Common myeloid progenitor, CD34-positive (primary cell): ENCODE data around the gene SPATA2L.

Experiments
- CTCF ChIA-PET: fragments of 350-600 bp; sonication (Branson Sonifier 250); formaldehyde crosslinking; loops from one replicate; lab custom pipeline; 2021; ENCODE audit warnings: antibody characterized with exemption; lab: Charles Lee
- POLR2A ChIA-PET: fragments of 350-600 bp; sonication (Branson Sonifier 250); formaldehyde crosslinking; loops from one replicate; lab custom pipeline; 2021; ENCODE audit warnings: antibody characterized with exemption; lab: Charles Lee
- DNase-seq, 3 donors: peaks; one replicate each; pipeline versions ENCODE4 v3.0.0 to v3.0.0-alpha.2; 2013
- H3K27ac ChIP-seq, 2 experiments: 1 replicate in 1 of 2; 2 replicates in 1 of 2; pipeline ENCODE4 v1.7.0; 2013; ENCODE audit warnings: inconsistent platforms in 2 of 2, low read length in 2 of 2, mild to moderate bottlenecking in 2 of 2, low read depth in 1 of 2, moderate library complexity in 1 of 2; ENCODE audit not compliant: severe bottlenecking in 2 of 2, insufficient read depth in 1 of 2, poor library complexity in 1 of 2
- H3K27me3 ChIP-seq, 5 experiments: replicated peaks in 2 of 5; 1 replicate in 3 of 5; 2 replicates in 2 of 5; pipeline versions ENCODE4 v1.6.1 to v1.7.0; 2013; ENCODE audit warnings: low read length in 4 of 5, mild to moderate bottlenecking in 2 of 5, moderate library complexity in 2 of 5, inconsistent platforms in 1 of 5; ENCODE audit not compliant: insufficient read depth in 5 of 5, control insufficient read depth in 4 of 5
- H3K36me3 ChIP-seq, 4 experiments: 1 replicate in 2 of 4; 2 replicates in 2 of 4; pipeline versions ENCODE4 v1.6.1 to v1.7.0; 2013; ENCODE audit warnings: low read length in 3 of 4, control low read depth in 1 of 4, mild to moderate bottlenecking in 1 of 4; ENCODE audit not compliant: control insufficient read depth in 4 of 4, insufficient read depth in 4 of 4
- H3K4me1 ChIP-seq, 4 experiments: 1 replicate in 3 of 4; 2 replicates in 1 of 4; pipeline versions ENCODE4 v1.6.1 to v1.7.1; 2013; ENCODE audit warnings: low read length in 3 of 4, mild to moderate bottlenecking in 3 of 4, control low read depth in 1 of 4, inconsistent platforms in 1 of 4, moderate library complexity in 1 of 4; ENCODE audit not compliant: control insufficient read depth in 4 of 4, insufficient read depth in 4 of 4; ENCODE audit errors: control extremely low read depth in 1 of 4
- H3K4me3 ChIP-seq, 7 experiments: 1 replicate in 4 of 7; 2 replicates in 3 of 7; pipeline versions ENCODE4 v1.5.1 to v1.7.0; 2013; ENCODE audit warnings: mild to moderate bottlenecking in 7 of 7, low read length in 6 of 7, moderate library complexity in 6 of 7, inconsistent platforms in 2 of 7, low read depth in 2 of 7, control low read depth in 1 of 7; ENCODE audit not compliant: insufficient read depth in 4 of 7, control insufficient read depth in 1 of 7; ENCODE audit errors: extremely low read depth in 1 of 7
- H3K9me3 ChIP-seq, 5 experiments: 1 replicate in 4 of 5; 2 replicates in 1 of 5; pipeline versions ENCODE4 v1.6.1 to v1.7.1; 2013; ENCODE audit warnings: low read length in 4 of 5, mild to moderate bottlenecking in 2 of 5, inconsistent platforms in 1 of 5, low read depth in 1 of 5, moderate library complexity in 1 of 5; ENCODE audit not compliant: control insufficient read depth in 4 of 5, insufficient read depth in 2 of 5; ENCODE audit errors: control extremely low read depth in 1 of 5
- WGBS: methylation state at CpG from one replicate; pipeline ENCODE4 v1.1.5; 2013; ENCODE audit not compliant: insufficient coverage; 5-methylcytosine and 5-hydroxymethylcytosine counted together

SPATA2L gene

DNA sequence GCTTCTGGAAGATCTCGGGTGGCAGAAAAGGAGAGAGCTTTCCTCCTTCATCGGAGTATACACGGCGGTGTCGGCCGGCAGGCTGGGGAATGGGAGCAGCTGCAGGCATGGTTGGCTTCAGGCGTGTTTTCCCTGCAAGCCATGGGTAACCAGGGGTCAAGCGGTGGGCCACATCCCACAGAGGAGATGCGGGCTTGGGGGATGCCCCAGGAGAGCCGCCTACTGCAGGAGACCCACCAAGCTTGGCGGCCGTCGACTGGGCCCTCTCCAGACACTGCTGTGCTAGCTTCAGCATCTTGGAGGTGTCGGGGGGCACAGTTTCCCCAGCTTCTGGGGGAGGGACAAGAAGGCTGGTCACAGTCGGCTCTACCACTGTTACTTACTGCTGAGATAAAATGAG, 15.0 kb upstream of the SPATA2L start:
- DNase-seq: no peak
- no peaks in the 10 kb centered on the region for H3K27me3 ChIP-seq
- peaks cover 3 to 41% (median 35%) of the 10 kb centered on the region in 4 experiments for H3K4me1 ChIP-seq
- H3K4me3 ChIP-seq: no peak overlapping the region
- peaks cover 0 to 22% (median 5%) of the 10 kb centered on the region in 4 experiments for H3K36me3 ChIP-seq
- ChIA-PET CTCF (interaction anchor here (1.8 to 6.9 kb wide), 3 partner anchors 10 to 17 kb away, joined by 5 to 54 read pairs (median 8); no protein-coding TSS in a partner anchor), POLR2A (no interaction called here)
- 100% methylated on average over 9 of the region's 15 CpGs for WGBS
- no peak overlapping the region for H3K27ac ChIP-seq
- H3K9me3 ChIP-seq: no peaks in the 10 kb centered on the region

GRCh38 chr16:89712274-89712781, 10.8 kb upstream of the SPATA2L start:
- Histone ChIP-seq H3K36me3 (peaks cover 0 to 14% (median 4%) of the 10 kb centered on the region in 4 experiments), H3K27me3 (no peaks in the 10 kb centered on the region), H3K4me1 (peaks cover 0 to 13% (median 12%) of the 10 kb centered on the region in 4 experiments), H3K4me3 (peak overlapping the region; percentile 52 to 79 (median 74)), H3K27ac (peak overlapping the region in 1 of 2 experiments; percentile 54), H3K9me3 (no peaks in the 10 kb centered on the region)
- WGBS: 13% methylated on average over 17 of the region's 22 CpGs
- ChIA-PET POLR2A (interaction anchor here (0.7 to 1.2 kb wide), 2 partner anchors 13 to 153 kb away, joined by 5 to 6 read pairs; no protein-coding TSS in a partner anchor), CTCF (interaction anchor here (0.9 to 16.5 kb wide), 6 partner anchors 9 to 149 kb away, joined by 3 to 195 read pairs (median 4); no protein-coding TSS in a partner anchor)
- no peak for DNase-seq

DNA sequence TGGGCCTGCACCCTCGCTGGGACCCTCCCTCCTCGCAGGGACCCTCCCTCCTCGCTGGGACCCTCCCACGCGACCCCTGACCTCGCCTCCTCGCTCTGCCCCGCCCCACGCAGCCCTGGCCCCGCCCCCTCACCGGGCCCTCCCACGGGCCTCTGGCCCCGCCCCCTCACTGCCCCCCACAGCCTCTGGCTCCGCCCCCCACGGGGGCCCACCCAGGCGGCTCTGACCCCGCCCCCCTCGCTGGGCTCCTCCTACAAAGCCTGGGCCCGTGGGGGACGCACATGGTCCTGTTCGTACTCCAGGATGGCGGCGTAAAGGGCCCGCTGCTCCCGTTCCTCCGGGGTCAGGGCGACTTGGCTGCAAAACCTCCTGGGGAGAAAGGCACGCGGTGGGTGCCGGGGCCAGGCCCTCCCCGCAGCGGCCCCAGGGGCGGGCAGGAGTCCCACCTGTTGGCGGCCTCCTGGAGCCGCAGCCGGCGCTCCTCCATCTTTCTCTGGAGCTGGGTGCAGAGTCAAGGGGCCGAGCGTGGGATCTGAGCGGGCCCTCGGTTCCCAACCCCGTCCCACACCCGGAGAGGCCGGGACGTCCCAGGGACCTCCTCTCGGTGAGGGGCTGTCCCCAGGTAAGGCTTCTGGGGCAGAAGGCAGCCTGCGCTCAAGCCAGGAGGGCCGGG, 10.2 kb upstream of the SPATA2L start:
- CTCF ChIA-PET: interaction anchor here (1.6 to 16.5 kb wide), 3 partner anchors 9 to 149 kb away, joined by 4 to 195 read pairs (median 8); no protein-coding TSS in a partner anchor
- peak; percentile 64 to 79 (median 76) for DNase-seq
- Histone ChIP-seq H3K27ac (peak overlapping the region in 1 of 2 experiments; percentile 54), H3K27me3 (no peaks in the 10 kb centered on the region), H3K4me1 (peaks cover 0 to 13% (median 12%) of the 10 kb centered on the region in 4 experiments), H3K4me3 (peak overlapping the region; percentile 52 to 79 (median 74)), H3K36me3 (peaks cover 0 to 10% (median 4%) of the 10 kb centered on the region in 4 experiments), H3K9me3 (no peaks in the 10 kb centered on the region)
- POLR2A ChIA-PET: interaction anchor here (0.6 to 1.2 kb wide), 2 partner anchors 14 to 143 kb away, joined by 3 to 5 read pairs; no protein-coding TSS in a partner anchor
- WGBS: 0% methylated on average over 18 of the region's 48 CpGs

GRCh38 chr16:89710709-89711564, 9.4 kb upstream of the SPATA2L start:
- CTCF ChIA-PET: interaction anchor here (1.0 to 16.5 kb wide), 5 partner anchors 10 to 80 kb away, joined by 3 to 195 read pairs (median 4); partner anchors contain the start of gene SPATA2L
- POLR2A ChIA-PET: interaction anchor here (0.6 kb wide), 1 partner anchor 143 kb away, joined by 3 read pairs; no protein-coding TSS in a partner anchor
- Histone ChIP-seq H3K27ac (no peak overlapping the region), H3K4me3 (no peak overlapping the region), H3K27me3 (no peaks in the 10 kb centered on the region), H3K36me3 (peaks cover 0 to 5% (median 2%) of the 10 kb centered on the region in 4 experiments), H3K9me3 (no peaks in the 10 kb centered on the region), H3K4me1 (peaks cover 0 to 17% (median 14%) of the 10 kb centered on the region in 4 experiments)
- no peak for DNase-seq
- 94% methylated on average over 55 of the region's 63 CpGs for WGBS

DNA sequence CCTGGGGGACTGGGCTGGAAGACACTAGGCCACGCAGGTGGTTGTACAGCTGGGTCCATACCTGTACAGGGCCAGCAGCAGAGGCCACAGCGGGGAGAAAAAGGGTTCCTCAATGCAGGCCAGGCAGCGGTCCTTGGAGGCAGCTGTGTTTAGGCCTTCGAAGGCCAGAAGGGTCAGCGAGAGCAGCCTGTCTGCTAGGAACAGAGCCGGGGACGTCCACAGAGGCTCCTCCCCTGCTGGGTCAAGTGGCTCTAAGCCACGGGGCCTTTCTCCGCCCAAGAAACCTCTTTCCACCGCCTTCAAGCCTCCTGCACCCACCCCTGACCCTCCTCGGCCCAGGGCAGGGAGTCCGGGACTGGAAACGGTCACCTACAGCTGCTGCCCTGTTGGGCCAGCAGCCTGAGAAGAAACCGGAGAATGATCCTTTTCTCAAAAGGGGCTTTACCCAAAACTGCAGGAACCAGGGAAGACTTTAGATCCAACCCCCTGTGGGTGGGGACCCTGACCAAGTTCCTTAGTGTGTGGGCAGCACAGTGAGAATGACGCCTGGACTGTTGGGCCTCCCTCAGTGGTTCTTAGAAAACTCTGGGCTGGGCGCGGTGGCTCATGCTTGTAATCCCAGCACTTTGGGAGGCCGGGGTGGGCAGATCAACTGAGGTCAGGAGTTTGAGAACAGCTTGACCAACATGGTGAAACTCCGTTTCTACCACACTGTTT, 8.4 kb upstream of the SPATA2L start:
- 96% methylated on average over 19 of the region's 19 CpGs for WGBS
- Histone ChIP-seq H3K27ac (peak overlapping the region in 1 of 2 experiments; percentile 1), H3K36me3 (peaks cover 0 to 5% (median 2%) of the 10 kb centered on the region in 4 experiments), H3K27me3 (no peaks in the 10 kb centered on the region), H3K4me1 (peaks cover 0 to 18% (median 14%) of the 10 kb centered on the region in 4 experiments), H3K4me3 (no peak overlapping the region), H3K9me3 (no peaks in the 10 kb centered on the region)
- ChIA-PET CTCF (interaction anchor here (1.0 to 16.5 kb wide), 8 partner anchors 9 to 150 kb away, joined by 3 to 195 read pairs (median 4); partner anchors contain the start of gene SPATA2L), POLR2A (interaction anchor here (0.6 to 1.5 kb wide), 2 partner anchors 12 to 34 kb away, joined by 4 to 6 read pairs; no protein-coding TSS in a partner anchor)
- DNase-seq: no peak

DNA sequence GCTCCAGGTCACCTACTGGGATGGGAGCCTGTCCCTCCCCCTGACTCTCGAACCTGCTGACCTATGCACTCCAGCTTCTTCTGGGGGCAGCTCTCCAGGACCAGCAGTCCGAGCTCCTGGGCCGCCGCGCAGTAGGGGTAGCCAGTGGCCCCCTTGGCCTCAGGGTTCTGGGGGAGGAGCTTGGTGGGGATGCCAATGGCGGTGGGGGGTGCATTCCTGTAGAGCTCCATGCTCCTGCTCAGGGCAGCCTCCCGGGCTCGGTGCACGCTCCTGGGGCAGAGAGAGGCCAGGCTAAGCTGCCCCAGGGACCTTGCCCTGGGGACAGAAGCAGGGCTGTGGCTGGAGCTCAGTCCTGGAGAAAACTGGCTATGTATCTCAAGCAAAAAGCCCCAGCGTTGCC, 7.7 kb upstream of the SPATA2L start:
- CTCF ChIA-PET: interaction anchor here (1.4 to 16.5 kb wide), 4 partner anchors 9 to 151 kb away, joined by 3 to 195 read pairs (median 28); no protein-coding TSS in a partner anchor
- Histone ChIP-seq H3K36me3 (peaks cover 0 to under 1% (median under 1%) of the 10 kb centered on the region in 4 experiments), H3K27ac (no peak overlapping the region), H3K4me1 (peaks cover 0 to 18% (median 14%) of the 10 kb centered on the region in 4 experiments), H3K27me3 (no peaks in the 10 kb centered on the region), H3K9me3 (no peaks in the 10 kb centered on the region), H3K4me3 (no peak overlapping the region)
- 94% methylated on average over 10 of the region's 10 CpGs for WGBS
- POLR2A ChIA-PET: interaction anchor here (0.6 to 1.5 kb wide), 2 partner anchors 13 to 35 kb away, joined by 4 to 6 read pairs; no protein-coding TSS in a partner anchor
- no peak for DNase-seq
